ENCODE data around the gene AVPI1.

DNA sequence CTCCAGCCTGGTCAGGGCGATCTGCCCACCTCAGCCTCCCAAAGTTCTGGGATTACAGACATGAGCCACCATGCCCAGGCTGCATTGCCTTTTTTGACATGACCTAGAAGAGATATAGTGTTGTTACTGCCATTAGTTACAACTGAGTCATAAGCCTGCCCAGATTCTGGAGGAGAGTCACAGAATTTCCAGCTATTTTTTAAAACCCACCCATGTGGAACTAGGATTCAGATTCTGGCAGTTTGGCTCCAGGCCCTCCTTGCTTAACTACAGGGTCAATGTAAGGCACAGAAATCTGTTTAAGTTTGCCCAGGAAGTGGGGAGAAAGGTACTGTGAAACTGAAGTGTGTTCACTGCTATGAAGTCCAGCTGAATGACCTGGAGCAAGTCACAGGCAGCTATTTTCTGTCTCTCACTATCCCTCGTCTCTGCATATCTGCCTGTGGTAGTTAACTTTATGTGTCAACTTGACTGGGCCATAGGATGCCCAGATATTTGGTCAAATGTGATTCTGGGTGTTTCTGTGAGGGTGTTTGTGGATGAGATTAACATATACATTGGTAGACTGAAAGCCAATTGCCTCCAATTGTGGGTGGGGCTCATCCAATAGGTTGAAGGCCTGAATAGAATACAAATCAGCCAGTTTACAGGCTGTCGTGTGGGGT is 18.1 kb upstream of the AVPI1 start:
- TF ChIP-seq FOXM1 (IDR thresholded peaks at IDR 0.05; ENCODE audit: low read depth, low read length) (no peak), RAD21 (IDR thresholded peaks at IDR 0.05; ENCODE audit: insufficient read depth, low read depth, low read length) (no peak), STAT3 (IDR thresholded peaks at IDR 0.05; ENCODE audit: low read depth, low read length) (no peak)
- TF ChIP-seq, protein P1, sequence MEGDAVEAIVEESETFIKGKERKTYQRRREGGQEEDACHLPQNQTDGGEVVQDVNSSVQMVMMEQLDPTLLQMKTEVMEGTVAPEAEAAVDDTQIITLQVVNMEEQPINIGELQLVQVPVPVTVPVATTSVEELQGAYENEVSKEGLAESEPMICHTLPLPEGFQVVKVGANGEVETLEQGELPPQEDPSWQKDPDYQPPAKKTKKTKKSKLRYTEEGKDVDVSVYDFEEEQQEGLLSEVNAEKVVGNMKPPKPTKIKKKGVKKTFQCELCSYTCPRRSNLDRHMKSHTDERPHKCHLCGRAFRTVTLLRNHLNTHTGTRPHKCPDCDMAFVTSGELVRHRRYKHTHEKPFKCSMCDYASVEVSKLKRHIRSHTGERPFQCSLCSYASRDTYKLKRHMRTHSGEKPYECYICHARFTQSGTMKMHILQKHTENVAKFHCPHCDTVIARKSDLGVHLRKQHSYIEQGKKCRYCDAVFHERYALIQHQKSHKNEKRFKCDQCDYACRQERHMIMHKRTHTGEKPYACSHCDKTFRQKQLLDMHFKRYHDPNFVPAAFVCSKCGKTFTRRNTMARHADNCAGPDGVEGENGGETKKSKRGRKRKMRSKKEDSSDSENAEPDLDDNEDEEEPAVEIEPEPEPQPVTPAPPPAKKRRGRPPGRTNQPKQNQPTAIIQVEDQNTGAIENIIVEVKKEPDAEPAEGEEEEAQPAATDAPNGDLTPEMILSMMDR (IDR thresholded peaks at IDR 0.05 in 2 of 3, conservative IDR thresholded peaks at IDR 0.05 in 1 of 3; ENCODE audit: control insufficient read depth in 2 of 3, extremely low read depth in 1 of 3, insufficient read depth in 1 of 3, low read depth in 3 of 3, low read length in 3 of 3): no peak
